ENCODE results near the gene PYROXD2. TPM values are rescaled to one million over a fixed set of nuclear protein-coding genes. Genes with fewer than 3 reads are reported as not detected.
A peak's percentile ranks its signal among the peaks of the same experiment; 100 is the strongest.

The PYROXD2 gene
- total and polyA plus RNA-seq, 2 of the 13 experiments (the other 11 are each of a cell fraction or from before 2014, with no cell fraction given), result 2.0 to 6.2 TPM

DNA sequence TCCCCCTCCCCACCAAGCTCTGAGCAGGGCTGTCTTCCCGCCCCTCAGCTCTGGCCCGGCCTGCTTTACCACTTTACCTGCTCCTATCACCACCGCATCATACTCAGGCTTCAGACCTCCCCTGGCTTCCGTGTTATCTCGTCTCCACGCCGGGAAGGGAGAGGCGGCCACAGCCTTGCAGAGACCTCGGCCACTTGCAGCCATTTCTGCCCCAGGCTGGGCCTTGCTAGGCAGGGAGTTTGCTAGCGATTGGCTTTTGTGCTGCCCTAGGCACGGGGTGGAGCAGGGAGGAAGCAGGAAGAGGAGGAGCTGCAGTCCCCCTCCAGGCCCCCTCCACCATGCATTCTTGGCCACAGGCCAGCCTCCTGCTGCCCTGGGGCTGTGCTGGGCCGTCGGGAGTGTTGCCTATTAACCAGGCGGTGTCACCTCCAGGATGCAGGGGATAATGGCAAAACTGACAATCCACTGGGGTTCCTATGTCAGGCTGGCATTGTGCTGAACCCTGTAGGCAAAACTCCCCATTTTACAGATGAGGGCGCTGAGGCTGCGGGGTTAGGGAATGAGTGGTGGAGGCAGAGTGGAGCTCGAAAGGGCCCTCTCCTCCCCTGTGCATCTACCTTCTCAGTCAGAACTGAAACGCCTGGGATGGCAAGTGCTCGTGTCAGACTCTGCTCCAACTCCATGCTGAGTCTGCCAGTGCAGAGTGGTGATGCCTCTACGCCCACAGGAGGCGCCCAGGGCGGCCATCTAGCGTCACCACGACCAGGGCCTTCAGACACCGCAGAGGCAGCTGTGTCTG is at the start of gene PYROXD2 (continued):
- TF ChIP-seq, protein P1, sequence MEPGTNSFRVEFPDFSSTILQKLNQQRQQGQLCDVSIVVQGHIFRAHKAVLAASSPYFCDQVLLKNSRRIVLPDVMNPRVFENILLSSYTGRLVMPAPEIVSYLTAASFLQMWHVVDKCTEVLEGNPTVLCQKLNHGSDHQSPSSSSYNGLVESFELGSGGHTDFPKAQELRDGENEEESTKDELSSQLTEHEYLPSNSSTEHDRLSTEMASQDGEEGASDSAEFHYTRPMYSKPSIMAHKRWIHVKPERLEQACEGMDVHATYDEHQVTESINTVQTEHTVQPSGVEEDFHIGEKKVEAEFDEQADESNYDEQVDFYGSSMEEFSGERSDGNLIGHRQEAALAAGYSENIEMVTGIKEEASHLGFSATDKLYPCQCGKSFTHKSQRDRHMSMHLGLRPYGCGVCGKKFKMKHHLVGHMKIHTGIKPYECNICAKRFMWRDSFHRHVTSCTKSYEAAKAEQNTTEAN (CRISPR knock-in tag; conservative IDR thresholded peaks at IDR 0.05), result 0 out of 2 replicates have a peak, but pooled peaks have one; percentile 60
- TF ChIP-seq ATF7 (IDR thresholded peaks at IDR 0.05), result no peak
- TF ChIP-seq ATF7 (CRISPR knock-in tag; IDR thresholded peaks at IDR 0.05), result no peak
- TF ChIP-seq KAT7 (CRISPR knock-in tag; IDR thresholded peaks at IDR 0.05; ENCODE audit: borderline replicate concordance), result no peak
- TF ChIP-seq, protein P2, sequence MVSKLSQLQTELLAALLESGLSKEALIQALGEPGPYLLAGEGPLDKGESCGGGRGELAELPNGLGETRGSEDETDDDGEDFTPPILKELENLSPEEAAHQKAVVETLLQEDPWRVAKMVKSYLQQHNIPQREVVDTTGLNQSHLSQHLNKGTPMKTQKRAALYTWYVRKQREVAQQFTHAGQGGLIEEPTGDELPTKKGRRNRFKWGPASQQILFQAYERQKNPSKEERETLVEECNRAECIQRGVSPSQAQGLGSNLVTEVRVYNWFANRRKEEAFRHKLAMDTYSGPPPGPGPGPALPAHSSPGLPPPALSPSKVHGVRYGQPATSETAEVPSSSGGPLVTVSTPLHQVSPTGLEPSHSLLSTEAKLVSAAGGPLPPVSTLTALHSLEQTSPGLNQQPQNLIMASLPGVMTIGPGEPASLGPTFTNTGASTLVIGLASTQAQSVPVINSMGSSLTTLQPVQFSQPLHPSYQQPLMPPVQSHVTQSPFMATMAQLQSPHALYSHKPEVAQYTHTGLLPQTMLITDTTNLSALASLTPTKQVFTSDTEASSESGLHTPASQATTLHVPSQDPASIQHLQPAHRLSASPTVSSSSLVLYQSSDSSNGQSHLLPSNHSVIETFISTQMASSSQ (IDR thresholded peaks at IDR 0.05; ENCODE audit: low read depth), result no peak
- TF ChIP-seq, protein P2 (CRISPR knock-in tag; IDR thresholded peaks at IDR 0.05; ENCODE audit: borderline replicate concordance), result peak; percentile 69; the same call in 1 of the 2 replicates
- peak; percentile 66 for TF ChIP-seq AKAP8 (CRISPR knock-in tag; IDR thresholded peaks at IDR 0.05)
- TF ChIP-seq, protein P3, sequence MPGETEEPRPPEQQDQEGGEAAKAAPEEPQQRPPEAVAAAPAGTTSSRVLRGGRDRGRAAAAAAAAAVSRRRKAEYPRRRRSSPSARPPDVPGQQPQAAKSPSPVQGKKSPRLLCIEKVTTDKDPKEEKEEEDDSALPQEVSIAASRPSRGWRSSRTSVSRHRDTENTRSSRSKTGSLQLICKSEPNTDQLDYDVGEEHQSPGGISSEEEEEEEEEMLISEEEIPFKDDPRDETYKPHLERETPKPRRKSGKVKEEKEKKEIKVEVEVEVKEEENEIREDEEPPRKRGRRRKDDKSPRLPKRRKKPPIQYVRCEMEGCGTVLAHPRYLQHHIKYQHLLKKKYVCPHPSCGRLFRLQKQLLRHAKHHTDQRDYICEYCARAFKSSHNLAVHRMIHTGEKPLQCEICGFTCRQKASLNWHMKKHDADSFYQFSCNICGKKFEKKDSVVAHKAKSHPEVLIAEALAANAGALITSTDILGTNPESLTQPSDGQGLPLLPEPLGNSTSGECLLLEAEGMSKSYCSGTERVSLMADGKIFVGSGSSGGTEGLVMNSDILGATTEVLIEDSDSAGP (CRISPR knock-in tag; IDR thresholded peaks at IDR 0.05; ENCODE audit: borderline replicate concordance), result peak; percentile 86
- peak; percentile 66; the same call in 1 of the 2 replicates for TF ChIP-seq ZNF317 (CRISPR knock-in tag; IDR thresholded peaks at IDR 0.05)
- no peak for TF ChIP-seq GZF1 (CRISPR knock-in tag; IDR thresholded peaks at IDR 0.05)
- TF ChIP-seq CHD2 (IDR thresholded peaks at IDR 0.05; ENCODE audit: low read depth, low read length), result no peak
- peak; percentile 70; the same call in 1 of the 2 replicates for TF ChIP-seq ZNF430 (CRISPR knock-in tag; IDR thresholded peaks at IDR 0.05)
- no peak for TF ChIP-seq KDM3A (CRISPR knock-in tag; IDR thresholded peaks at IDR 0.05; ENCODE audit: low read depth)
- TF ChIP-seq, protein P4, sequence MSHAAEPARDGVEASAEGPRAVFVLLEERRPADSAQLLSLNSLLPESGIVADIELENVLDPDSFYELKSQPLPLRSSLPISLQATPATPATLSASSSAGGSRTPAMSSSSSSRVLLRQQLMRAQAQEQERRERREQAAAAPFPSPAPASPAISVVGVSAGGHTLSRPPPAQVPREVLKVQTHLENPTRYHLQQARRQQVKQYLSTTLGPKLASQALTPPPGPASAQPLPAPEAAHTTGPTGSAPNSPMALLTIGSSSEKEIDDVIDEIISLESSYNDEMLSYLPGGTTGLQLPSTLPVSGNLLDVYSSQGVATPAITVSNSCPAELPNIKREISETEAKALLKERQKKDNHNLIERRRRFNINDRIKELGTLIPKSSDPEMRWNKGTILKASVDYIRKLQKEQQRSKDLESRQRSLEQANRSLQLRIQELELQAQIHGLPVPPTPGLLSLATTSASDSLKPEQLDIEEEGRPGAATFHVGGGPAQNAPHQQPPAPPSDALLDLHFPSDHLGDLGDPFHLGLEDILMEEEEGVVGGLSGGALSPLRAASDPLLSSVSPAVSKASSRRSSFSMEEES (CRISPR knock-in tag; IDR thresholded peaks at IDR 0.05), result 0 out of 2 replicates have a peak, but pooled peaks have one; percentile 36
- TF ChIP-seq, protein P5, sequence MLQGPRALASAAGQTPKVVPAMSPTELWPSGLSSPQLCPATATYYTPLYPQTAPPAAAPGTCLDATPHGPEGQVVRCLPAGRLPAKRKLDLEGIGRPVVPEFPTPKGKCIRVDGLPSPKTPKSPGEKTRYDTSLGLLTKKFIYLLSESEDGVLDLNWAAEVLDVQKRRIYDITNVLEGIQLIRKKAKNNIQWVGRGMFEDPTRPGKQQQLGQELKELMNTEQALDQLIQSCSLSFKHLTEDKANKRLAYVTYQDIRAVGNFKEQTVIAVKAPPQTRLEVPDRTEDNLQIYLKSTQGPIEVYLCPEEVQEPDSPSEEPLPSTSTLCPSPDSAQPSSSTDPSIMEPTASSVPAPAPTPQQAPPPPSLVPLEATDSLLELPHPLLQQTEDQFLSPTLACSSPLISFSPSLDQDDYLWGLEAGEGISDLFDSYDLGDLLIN (CRISPR knock-in tag; IDR thresholded peaks at IDR 0.05; ENCODE audit: borderline replicate concordance), result no peak
- no peak for TF ChIP-seq ZNF678 (CRISPR knock-in tag; IDR thresholded peaks at IDR 0.05)
- TF ChIP-seq KDM2A (CRISPR knock-in tag; IDR thresholded peaks at IDR 0.05; ENCODE audit: borderline replicate concordance, low read depth), result peak; percentile 95
